22Rv1 (cell line): Measurements from ENCODE around the gene PDE5A.

Experiments
- H3K27ac ChIP-seq: fragments of 450-650 bp; 2 replicates; pipeline ENCODE4 v1.5.1; 2017
- CTCF ChIP-seq: fragments of 450-650 bp; IDR thresholded peaks from 2 replicates; pipeline ENCODE4 v1.5.1; 2017; ENCODE audit warnings: mild to moderate bottlenecking
- ZFX ChIP-seq: fragments of 450-650 bp; IDR thresholded peaks from 2 replicates; pipeline ENCODE4 v1.6.1; 2017; ENCODE audit warnings: antibody characterized with exemption, borderline replicate concordance

The PDE5A gene

GRCh38 chr4:119585771-119586170 lies 42.8 kb downstream of the PDE5A start:
- TF ChIP-seq ZFX: no peak
- no peak for TF ChIP-seq CTCF
- H3K27ac ChIP-seq: no peak overlapping the region

- no peak overlapping the region for H3K27ac ChIP-seq
- TF ChIP-seq ZFX (no peak), CTCF (no peak)
Measured at GRCh38 chr4:119581190-119581873, 47.3 kb downstream of the PDE5A start.

- no peak for TF ChIP-seq CTCF
- TF ChIP-seq ZFX: no peak
- no peak overlapping the region for H3K27ac ChIP-seq
Measured at GRCh38 chr4:119580293-119580692, 48.3 kb downstream of the PDE5A start.

GRCh38 chr4:119579823-119580222 lies 48.8 kb downstream of the PDE5A start:
- TF ChIP-seq ZFX (no peak), CTCF (no peak)
- no peak overlapping the region for H3K27ac ChIP-seq

- no peak overlapping the region for H3K27ac ChIP-seq
- no peak for TF ChIP-seq ZFX
- TF ChIP-seq CTCF: no peak
Measured at GRCh38 chr4:119570401-119570800, 58.2 kb downstream of the PDE5A start.

- no peak overlapping the region for H3K27ac ChIP-seq
- TF ChIP-seq ZFX: no peak
- no peak for TF ChIP-seq CTCF
Measured at GRCh38 chr4:119564106-119564505, 64.5 kb downstream of the PDE5A start.

- H3K27ac ChIP-seq: no peak overlapping the region
- TF ChIP-seq ZFX (no peak), CTCF (peak; percentile 78)
Measured at GRCh38 chr4:119559044-119559647, 69.5 kb downstream of the PDE5A start.
